ENCODE measurements around the gene POU2F3.

The POU2F3 gene

DNA sequence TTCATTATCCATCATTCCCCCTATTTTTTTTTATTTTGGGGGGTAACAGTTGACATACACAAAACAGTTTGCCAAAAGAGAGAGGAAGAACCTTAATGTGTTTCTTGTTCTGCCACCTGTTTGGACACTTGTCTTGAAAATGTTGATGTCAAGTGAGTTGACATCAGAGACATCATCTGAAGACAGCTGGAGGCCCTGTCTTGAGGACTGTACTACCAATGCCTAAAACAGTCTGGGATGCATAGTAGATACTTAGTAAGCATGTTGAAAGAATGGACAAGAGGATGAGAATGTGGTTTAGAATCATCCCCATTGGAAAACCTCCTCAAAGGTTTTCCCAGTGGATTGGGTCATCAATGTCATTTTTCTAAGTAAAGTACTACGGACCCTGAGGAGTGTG is 93.9 kb downstream of the POU2F3 start:
- DNase-seq (ENCODE audit: extremely low spot score, insufficient read length, low read depth) (no peak), FAIRE-seq (no peak)

DNA sequence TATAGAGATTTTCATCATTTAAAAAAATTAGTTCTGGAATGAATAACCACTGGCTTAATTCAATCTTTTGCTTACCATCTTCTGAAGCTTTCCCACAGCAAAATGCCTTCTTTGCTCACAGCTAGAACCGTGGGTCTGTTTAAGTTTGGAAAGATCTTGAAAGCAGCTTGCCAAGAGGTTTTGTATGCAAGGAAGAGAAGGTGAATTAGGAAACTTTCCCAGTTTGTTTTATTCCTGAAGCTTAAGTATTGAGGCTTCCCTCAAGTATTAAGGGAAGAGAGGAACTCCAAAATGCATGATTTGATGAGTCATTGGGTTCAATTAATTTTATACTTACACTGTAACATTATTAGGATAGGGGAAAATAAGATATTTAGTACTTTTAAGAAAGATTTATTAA is 94.4 kb downstream of the POU2F3 start:
- FAIRE-seq (no peak), DNase-seq (ENCODE audit: extremely low spot score, insufficient read length, low read depth) (no peak)

DNA sequence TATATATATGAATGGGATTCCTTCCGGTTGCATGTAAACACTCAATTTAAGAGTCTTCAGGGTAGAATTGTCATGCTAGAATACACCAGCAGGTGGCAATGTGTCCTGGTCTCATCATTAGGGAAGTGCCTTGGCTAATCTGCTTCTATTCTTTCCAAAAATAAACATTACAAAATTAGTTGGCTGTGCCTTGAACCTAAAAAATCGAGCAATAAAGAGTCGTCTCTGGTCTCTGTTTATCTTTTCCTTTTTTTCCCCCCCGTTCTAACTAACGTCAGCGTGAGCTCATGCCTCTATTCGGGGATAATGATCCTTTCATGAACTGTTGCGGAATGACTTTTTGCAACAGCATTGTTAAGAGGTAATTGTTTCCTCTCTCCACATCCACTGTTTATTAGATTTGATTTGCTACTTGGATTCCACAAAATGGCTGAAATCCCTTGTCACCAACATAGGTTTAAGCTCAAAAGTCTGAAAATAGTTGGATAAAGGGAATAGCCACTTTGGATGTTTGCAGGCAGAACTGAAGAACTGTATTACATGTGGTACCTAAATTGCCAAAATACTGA is 95.0 kb downstream of the POU2F3 start:
- DNase-seq (ENCODE audit: extremely low spot score, insufficient read length, low read depth) (no peak), FAIRE-seq (no peak)

DNA sequence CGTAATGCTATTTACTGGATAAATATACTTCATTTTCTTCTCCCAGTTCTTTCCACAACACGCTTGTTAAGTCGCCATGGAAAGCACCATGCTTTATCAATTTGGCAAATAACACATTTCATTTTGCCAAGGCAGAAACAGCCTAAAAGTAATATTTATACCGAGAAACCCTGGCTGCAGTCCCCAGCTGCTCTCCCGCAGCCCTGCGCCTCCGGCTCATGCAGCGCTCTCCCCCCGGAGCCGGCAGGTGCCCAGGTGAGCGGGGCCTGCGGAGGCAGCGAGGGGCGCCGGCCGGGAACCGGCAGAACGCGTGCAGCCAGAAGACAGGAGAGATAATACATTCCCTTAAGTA is 95.6 kb downstream of the POU2F3 start:
- DNase-seq (ENCODE audit: extremely low spot score, insufficient read length, low read depth) (no peak), FAIRE-seq (no peak)

DNA sequence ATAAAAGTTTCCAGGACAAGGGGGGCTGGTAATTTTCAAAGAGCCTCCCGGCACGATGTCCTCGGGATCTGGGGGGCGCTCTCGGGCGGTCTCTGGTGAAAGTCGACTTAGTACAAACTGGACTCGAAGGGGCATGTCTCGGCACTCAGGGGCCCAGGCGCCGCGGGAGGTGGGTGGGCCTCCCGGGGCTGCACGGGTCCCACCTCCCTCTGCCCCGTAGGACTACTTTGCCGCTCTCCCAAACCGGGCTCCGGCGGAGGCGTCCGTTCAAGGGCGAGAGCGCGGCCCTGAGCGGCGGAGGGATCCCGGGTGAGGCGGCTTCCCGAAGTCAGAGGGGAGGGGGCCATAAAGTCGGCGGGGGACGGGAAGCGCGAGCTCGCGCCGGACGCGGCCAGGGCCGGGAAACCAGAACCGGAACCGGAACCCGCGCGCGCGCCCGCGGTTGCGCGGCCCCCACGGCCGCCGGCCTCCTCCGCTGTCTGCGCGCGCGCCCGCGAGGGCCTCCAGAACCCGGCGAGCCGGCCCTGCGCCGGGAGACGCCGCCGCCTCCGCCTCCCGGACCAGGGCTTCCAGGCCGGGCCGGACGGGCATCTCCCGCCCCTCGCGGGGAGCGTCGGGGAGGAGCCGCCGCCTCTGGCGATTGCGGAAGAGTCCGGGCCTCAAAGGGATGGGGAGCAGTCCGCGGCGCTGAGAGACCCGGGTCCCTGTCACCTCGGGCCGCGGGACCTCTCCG is 96.1 kb downstream of the POU2F3 start, which contains the start of gene ARHGEF12:
ARHGEF12 (plus strand) TSS at position 506 of the 733 bp plus-strand sequence. CDS start 831 bp downstream, outside the sequence.
- peak; percentile 88 for DNase-seq (ENCODE audit: extremely low spot score, insufficient read length, low read depth)
- peak; percentile 48 for FAIRE-seq

DNA sequence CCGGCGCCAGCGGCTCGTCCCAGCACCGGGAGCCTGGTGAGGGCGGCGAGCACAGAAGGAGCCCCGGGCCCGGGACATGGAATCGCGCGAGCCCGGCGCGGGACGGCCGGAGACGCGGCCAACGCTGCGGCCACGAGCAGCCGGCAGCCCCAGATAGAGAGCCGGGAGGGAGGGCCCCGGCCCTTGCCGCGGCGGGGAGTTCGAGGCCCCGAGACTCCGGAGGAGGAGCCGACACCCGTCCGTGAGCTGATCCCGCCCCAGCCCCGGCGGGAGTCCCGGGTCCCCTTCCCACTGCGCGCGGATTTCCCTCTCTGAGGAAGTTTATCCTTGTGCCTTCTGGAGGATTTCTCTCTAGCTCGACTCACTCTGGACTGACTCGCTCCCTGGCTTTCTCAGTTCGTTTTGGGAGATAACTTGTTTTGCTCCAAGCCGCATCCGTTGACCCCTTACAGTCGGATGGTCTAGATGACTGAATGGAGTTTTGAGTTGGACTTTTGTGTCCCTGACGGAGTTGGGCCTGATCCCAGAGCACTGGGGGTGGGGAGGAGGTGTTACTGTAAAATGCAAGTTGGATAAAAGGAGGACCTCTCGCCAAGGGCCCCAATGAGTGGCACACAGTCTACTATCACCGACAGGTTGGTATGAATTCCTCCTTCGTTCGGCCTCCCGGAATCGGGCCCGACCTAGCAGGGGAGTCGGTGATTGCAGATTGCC is 96.9 kb downstream of the POU2F3 start:
- DNase-seq (ENCODE audit: extremely low spot score, insufficient read length, low read depth) (no peak), FAIRE-seq (peak; percentile 15)

DNA sequence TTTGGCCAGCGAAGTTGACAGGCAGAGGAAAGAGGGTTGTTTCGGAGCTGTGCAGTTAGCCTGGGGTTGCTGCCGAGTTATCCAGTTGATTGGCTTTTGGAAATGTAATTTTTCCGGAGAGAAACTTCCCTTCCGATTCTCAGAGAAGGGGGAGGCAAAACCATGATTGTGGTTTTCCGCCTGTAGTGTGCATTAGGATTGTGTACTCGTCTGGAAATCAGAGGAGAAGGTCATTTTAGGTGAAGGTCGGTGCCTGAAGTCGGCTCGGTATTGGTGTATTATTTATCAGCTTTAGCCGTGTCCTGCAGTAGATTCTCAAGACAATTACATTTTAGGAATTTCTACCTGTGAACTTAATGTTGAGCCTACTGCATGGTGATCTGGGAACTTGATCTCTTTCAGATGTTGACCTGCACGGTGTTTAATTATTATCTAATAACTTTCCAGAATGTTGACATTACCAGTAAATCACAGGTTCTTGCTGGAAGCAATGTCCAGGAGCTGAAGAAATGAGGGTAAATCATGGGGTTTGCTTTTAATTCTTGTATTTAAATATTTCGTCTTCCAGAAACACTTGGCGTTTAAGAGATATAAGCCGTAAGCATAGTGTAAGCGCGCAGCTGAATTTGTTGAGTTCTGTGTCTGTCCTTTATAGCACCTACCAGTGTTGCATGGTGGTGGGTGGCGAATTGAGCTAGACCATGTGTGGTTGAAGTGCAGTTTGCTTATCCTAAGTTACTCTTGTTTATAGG is 97.6 kb downstream of the POU2F3 start:
- DNase-seq (ENCODE audit: extremely low spot score, insufficient read length, low read depth) (no peak), FAIRE-seq (no peak)

DNA sequence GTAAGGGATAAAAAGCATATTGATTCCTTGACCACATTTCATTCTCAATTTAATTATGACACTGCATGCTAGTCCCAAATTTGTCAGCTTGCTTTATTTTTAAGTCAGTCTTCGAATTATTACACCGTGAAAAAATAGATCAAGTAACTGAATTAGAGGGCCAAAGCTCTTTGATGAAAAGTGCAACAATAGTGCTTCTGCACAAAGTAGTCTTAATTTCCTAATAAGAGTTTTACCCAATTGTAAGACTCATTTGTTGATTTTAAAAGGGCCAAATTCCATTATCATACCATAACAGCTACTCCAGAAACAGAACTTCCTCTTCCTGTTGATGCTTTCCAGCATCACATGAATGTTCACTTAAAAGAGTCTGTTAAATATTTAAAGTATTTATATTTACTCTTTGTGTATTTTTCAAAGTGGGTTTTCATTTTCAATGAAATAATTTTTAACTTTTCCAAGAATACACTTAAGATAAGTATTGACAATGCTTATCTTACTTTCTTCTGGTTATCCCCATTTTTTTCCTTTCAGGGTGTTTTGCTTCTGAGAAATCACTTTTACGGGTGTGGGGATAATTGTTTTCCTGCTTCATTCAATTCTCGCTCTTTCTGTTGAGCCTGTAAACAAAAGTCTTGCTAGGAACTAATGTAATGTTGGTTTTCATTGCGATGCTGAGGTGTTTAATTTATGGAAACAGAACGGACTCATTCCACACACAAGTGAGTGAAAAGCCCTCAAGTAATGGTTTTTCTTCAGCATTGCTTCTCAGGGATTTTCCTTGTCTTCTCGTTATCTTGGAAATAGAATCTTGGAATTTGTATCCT is 98.4 kb downstream of the POU2F3 start:
- DNase-seq (ENCODE audit: extremely low spot score, insufficient read length, low read depth) (no peak), FAIRE-seq (no peak)

DNA sequence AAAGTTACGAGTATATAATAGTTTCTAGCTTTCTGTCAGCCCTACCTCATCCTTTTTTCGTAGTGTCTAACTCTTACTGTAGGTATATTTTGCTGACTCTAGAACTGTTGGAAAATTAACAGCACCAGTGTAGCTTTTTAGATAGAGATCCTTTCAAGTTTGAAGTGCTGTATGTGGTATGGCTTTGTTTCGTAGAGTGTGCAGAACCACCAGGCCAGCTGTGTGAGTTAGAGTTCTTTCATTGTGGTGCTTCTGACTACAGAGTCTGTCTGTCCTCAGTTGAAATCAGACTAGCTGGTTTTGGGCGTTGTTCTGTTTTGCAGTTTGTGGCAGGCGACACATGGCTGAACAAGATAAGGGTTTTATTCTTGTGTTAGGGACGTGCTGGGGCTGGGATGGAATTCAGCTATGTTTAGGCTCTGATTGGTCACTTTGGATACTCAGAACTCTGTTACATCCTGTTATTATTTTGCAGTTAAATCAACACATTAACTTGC is 99.5 kb downstream of the POU2F3 start:
- DNase-seq (ENCODE audit: extremely low spot score, insufficient read length, low read depth): no peak
- FAIRE-seq: no peak

DNA sequence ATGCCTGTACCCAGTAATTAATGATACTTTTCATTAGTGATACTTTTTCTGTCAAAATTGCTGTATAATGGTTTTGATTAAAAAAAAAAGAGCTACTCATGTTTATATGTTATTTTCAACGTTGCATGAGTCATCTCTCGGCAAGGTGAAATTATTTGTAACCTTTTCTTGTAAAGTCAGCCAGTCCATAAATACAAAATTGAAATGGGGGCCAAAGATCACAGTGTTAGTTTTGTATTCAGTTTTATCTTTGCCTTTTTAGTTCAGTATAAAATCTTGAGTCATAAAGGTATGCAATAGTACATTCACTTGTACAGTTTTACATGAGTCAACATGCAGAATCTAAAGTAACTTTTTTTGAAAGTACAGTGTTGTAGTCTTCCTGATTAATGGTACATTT is 100.6 kb downstream of the POU2F3 start:
- no peak for FAIRE-seq
- DNase-seq (ENCODE audit: extremely low spot score, insufficient read length, low read depth): no peak

DNA sequence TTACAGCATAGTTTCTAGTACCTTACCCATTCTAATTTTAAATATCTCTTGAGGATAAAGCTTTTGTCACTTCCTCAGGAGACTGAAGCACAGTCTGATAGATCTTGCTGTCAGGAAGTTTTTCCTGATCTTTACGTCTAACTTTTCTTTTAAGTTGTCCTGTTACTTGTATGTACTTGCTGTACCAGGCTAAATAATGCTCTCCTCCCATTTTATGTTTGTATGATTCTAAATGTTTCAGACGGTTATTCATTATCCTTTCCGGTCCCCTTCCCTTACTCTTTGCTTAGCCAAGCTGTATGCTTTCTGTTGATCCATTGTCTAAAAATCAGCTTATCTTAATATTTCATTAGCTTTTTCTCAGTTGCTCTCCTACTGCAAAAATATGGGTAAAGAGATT is 102.3 kb downstream of the POU2F3 start:
- FAIRE-seq (no peak), DNase-seq (ENCODE audit: extremely low spot score, insufficient read length, low read depth) (no peak)

DNA sequence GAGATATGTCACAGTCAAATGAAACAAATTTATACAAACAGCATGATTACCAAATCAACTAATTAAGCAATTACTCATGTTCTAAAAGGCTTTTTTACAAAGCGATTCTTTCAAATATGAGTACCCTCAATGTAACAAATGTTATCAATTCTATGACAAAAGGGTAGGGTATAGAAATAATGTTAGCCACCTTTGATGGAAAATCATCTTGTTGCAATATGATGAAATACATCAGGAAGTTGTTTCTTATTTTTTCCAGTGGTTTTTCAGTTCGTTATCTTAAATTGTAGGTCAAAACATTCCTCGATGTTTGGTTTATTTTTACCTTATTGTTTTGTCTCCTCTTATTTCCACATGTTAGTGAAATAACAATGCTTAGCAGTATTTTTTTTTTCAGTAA is 102.7 kb downstream of the POU2F3 start:
- DNase-seq (ENCODE audit: extremely low spot score, insufficient read length, low read depth) (no peak), FAIRE-seq (no peak)

DNA sequence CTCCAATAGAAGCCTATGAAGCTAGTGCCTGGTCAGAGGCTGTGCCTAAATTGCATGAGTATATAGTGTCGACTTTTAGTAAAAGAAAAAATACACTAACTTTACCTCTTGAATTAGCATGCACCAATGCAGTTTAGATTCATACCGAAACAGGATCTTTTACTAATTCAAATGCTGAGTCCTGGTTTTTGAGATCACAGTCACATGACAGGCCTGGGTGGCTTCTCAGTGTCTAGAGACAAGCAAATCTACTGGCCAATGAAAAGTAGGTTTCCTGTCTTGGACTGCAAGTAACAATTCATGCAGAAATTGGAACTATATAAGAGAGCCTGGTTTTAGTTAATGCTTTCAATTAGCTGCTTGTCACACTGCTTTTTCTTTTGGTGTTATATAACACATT is 103.5 kb downstream of the POU2F3 start:
- DNase-seq (ENCODE audit: extremely low spot score, insufficient read length, low read depth) (peak; percentile 54), FAIRE-seq (peak; percentile 93)

DNA sequence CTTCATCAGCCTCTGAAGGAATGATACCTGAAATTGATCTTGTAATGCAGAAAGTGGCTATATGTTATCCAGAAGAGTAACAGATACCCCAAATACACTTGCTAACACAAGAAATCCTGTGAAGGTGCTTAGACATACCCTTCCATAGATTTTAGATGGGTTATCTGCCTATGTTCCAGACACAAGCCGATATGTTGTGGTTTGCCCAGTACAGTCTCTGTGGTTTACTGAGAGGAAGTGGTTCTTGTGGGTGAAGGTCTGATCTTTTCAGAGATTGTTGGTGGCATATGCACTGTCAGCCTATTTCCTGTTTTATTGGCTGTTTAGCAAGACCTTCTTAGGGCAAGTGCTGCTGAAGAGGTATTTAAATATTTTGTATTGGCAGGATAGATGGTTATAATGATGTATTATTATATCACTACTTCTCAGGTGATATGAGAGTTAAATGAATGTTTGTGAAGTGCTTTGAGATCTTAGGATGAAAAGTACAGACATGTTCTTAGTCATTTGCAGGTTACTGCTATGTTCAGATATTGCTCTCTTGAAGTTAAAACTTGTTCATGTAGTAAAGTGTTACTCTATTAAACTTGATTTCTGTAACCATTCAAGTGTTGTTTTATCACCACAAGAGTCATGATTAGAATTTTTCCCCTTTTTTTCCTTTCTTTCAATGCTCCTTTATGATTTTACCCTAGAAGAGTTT is 104.5 kb downstream of the POU2F3 start:
- peak; percentile 99 for FAIRE-seq
- peak; percentile 54 for DNase-seq (ENCODE audit: extremely low spot score, insufficient read length, low read depth)

DNA sequence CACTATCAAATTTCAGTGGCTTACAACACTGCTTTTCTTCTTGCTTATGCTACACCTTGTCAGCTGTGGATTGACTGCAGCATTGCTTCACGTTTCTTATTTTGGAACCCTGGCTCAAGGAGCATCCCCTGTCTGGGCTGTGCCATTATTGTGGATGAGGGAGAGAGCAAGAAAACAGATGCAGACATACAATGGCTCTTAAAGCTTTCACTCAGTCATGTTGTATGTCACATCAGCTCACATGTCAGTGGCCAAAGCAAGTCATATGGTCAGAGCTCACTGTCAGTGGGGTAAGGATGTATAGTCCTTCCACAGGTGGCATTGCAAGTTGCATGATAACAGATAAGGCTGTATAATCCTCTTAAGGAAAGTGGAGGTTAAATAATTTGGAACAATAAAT is 106.3 kb downstream of the POU2F3 start:
- DNase-seq (ENCODE audit: extremely low spot score, insufficient read length, low read depth) (no peak), FAIRE-seq (no peak)

DNA sequence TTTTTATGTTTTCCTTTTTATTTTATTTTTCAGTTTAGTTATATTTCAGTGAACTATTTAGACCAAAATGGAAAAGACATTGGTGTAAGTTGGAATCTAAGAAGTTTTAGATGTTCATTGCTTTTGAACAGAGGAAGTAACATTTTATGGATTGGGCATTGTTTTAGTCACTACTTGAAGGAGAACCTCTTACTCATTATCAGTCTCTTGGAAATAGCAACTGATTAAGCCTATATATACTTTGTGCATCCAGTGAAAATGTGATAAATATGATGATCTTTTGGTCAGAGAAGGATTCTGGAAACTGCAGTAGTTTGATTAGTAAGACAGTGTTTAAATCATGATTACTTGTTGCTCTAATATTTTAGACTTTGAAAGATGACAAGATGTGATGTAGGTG is 110.7 kb downstream of the POU2F3 start:
- FAIRE-seq (no peak), DNase-seq (ENCODE audit: extremely low spot score, insufficient read length, low read depth) (no peak)

DNA sequence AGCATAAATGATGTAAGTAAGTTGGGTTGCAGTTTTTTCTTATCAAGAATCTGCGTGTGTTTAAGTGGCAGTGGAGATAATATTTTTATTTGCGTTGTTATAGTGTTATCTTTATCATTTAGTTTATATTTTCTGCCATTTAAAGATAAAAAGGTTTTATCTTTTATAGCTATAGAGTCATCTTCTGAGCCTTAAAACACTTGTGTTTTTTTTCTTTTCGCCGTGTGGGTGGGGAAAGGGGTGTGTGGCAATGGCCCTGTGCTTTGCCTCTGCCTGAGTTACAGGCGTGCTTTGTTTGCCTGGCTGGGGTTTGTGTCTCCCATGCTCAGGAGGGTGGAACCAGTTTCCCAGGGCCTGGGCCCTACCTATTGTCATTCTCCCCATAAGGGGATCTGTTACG is 112.5 kb downstream of the POU2F3 start:
- FAIRE-seq (no peak), DNase-seq (ENCODE audit: extremely low spot score, insufficient read length, low read depth) (no peak)

DNA sequence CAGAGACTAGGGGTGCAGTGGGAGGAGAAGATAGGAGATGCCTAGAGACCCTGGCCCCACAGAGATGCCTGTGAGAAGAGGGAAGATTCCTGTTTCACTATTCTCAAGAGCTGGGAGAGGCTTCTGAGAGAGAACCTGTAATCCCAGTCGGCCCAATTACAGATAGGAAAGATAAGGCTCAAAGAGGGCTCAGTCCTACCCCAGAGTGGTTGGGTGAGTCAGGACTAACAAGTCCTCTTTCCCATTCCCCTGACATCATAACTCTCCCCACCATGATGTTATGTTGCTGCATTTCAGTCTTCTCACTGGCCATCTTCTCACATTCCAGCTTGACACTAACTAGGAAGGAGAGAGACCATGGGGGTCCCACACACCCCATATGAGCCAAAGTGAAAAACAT is 114.1 kb downstream of the POU2F3 start:
- DNase-seq (ENCODE audit: extremely low spot score, insufficient read length, low read depth) (no peak), FAIRE-seq (no peak)

DNA sequence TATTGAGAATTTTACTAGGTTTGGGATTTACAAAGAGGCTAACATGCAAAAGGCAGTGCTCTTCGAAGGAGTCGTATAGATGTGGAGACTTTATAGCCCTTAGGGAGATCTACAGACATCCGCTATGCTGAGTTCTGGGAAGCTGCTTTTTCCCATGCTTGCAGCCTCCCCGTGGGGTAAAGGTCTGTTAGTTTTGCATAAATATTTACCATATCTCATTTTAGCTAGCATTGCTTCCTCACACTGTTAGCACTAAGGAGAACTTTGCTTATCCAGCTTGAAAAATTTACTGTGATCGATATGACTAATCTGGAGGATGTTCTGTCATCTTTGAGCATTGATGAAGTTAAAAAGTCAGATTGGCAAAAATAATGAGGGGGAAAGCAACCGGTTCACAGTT is 114.8 kb downstream of the POU2F3 start:
- no peak for FAIRE-seq
- DNase-seq (ENCODE audit: extremely low spot score, insufficient read length, low read depth): no peak

All from GM18507 (cell line).